Keratinocyte (primary cell): ENCODE data around the gene OAS3.

ENCODE experiments used
- CTCF ChIP-seq, 3 experiments: IDR thresholded peaks in 1 of 3; conservative IDR thresholded peaks in 1 of 3; optimal IDR thresholded peaks in 1 of 3; 2 replicates in 2 of 3; 3 replicates in 1 of 3; pipeline versions ENCODE3 to v1.5.1; 2011; ENCODE audit warnings: low read length in 3 of 3, mild to moderate bottlenecking in 3 of 3, moderate library complexity in 2 of 3, control low read depth in 1 of 3, inconsistent platforms in 1 of 3; ENCODE audit not compliant: insufficient read depth in 2 of 3; ENCODE audit errors: extremely low read depth in 1 of 3
- EZH2 ChIP-seq: IDR thresholded peaks from one replicate; pipeline ENCODE4 v1.6.1; 2012; ENCODE audit warnings: inconsistent platforms, mild to moderate bottlenecking, low read length, moderate library complexity

GRCh38 chr12:113006641-113007040, 68.4 kb downstream of the OAS3 start:
- no peak for TF ChIP-seq CTCF (optimal IDR thresholded peaks at IDR 0.05 in 1 of 3, IDR thresholded peaks at IDR 0.05 in 1 of 3, conservative IDR thresholded peaks at IDR 0.05 in 1 of 3; ENCODE audit: extremely low read depth in 1 of 3, insufficient read depth in 2 of 3, low read length in 3 of 3)
- TF ChIP-seq EZH2 = no peak
